Erythroblast (primary cell): ENCODE measurements around the gene DOK5.

Experiments used
- GATA1 ChIP-seq: IDR thresholded peaks from 2 replicates; pipeline ENCODE4 v1.6.1; 2011; ENCODE audit warnings: low read depth, mild to moderate bottlenecking, control low read depth, low read length, moderate library complexity
- POLR2A ChIP-seq: IDR thresholded peaks from 2 replicates; pipeline ENCODE4 v1.6.1; 2011; ENCODE audit warnings: mild to moderate bottlenecking, low read length

DNA sequence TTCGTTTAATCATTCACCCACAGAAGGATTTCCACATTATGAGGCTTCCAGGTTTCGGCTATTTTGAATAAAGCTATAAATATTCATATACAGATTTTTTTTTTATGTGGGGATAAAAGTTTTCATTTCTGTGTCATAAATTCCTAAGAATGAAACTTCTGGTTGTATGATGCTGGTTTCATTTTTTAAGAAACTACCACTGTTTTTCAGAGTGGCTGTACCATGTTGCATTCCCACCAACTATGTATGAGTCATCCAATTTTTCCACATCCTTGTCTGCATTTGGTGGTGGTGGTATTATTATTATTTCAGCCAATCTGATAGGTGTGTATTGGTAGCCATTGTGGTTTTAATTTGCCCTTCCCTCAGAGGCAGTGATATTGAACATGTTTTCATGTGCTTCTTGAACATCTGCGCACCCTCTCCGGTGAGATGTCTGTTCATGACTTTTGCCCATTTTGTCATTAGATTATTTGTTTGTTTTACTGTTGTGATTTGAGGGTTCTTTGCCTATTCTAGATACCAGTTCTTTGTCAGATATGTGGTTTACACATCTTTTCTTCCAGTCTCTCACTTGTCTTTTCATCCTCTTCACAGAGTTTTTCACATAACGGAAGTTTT lies 75.5 kb downstream of the DOK5 start:
- no peak for TF ChIP-seq POLR2A
- no peak for TF ChIP-seq GATA1
